Liver (tissue), 9 donors: ENCODE data around the gene ZNF165. TPM values are rescaled to one million over a fixed set of nuclear protein-coding genes. Genes with fewer than 3 reads are reported as not detected.
"Not testable (repeated sequence)": the region's sequence is repeated elsewhere in the genome, so short reads cannot be mapped to it uniquely, and the experiment has no call there.

ENCODE experiments used
- DNase-seq: peaks from one replicate; pipeline ENCODE4 v3.0.0-alpha.2; 2017; ENCODE audit warnings: low spot score
- H3K27ac ChIP-seq, 2 donors: one replicate each; pipeline ENCODE4 v1.7.0; 2013; ENCODE audit warnings: inconsistent platforms in 2 of 2, low read length in 2 of 2, control low read depth in 1 of 2, low read depth in 1 of 2, mild to moderate bottlenecking in 1 of 2
- H3K27me3 ChIP-seq, 4 donors: one replicate each; pipeline versions ENCODE4 v1.6.1 to v1.7.0; 2013; ENCODE audit warnings: low read length in 3 of 4, inconsistent platforms in 1 of 4, mild to moderate bottlenecking in 1 of 4, moderate library complexity in 1 of 4; ENCODE audit not compliant: control insufficient read depth in 4 of 4, insufficient read depth in 4 of 4
- H3K36me3 ChIP-seq, 4 donors: one replicate each; pipeline versions ENCODE4 v1.6.1 to v1.7.0; 2013; ENCODE audit warnings: low read length in 3 of 4, mild to moderate bottlenecking in 3 of 4, low read depth in 1 of 4, moderate library complexity in 1 of 4; ENCODE audit not compliant: control insufficient read depth in 4 of 4, insufficient read depth in 3 of 4
- H3K4me1 ChIP-seq, 4 donors: one replicate each; pipeline versions ENCODE4 v1.6.1 to v1.7.0; 2013; ENCODE audit warnings: low read length in 3 of 4, mild to moderate bottlenecking in 3 of 4, moderate library complexity in 1 of 4; ENCODE audit not compliant: control insufficient read depth in 4 of 4, insufficient read depth in 4 of 4
- H3K4me3 ChIP-seq, 3 donors: one replicate each; pipeline versions ENCODE4 v1.6.1 to v1.7.0; 2013; ENCODE audit warnings: low read length in 3 of 3, control low read depth in 1 of 3, low read depth in 1 of 3, mild to moderate bottlenecking in 1 of 3
- H3K9ac ChIP-seq, 2 donors: one replicate each; pipeline ENCODE4 v1.7.0; 2013; ENCODE audit warnings: low read length in 2 of 2, mild to moderate bottlenecking in 2 of 2, moderate library complexity in 2 of 2, control low read depth in 1 of 2, low read depth in 1 of 2
- H3K9me3 ChIP-seq, 4 donors: one replicate each; pipeline versions ENCODE4 v1.6.1 to v1.7.0; 2013; ENCODE audit warnings: low read length in 3 of 4; ENCODE audit not compliant: control insufficient read depth in 4 of 4
- ATF3 ChIP-seq: IDR thresholded peaks from 2 replicates; pipeline ENCODE4 v1.6.1; 2016; ENCODE audit warnings: antibody characterized with exemption
- CTCF ChIP-seq: fragments of 150-350 bp; IDR thresholded peaks from 2 replicates; pipeline ENCODE4 v1.5.1; 2017; ENCODE audit warnings: improper control_type of control experiment, low read depth, low read length; ENCODE audit not compliant: missing input control
- FOXA2 ChIP-seq: IDR thresholded peaks from 2 replicates; pipeline ENCODE4 v1.6.1; 2016; ENCODE audit warnings: antibody characterized with exemption
- GABPA ChIP-seq, 2 donors: IDR thresholded peaks in 1 of 2; conservative IDR thresholded peaks in 1 of 2; 2 replicates each; pipeline ENCODE4 v1.6.1; 2016; ENCODE audit warnings: antibody characterized with exemption in 2 of 2, mild to moderate bottlenecking in 1 of 2, moderate library complexity in 1 of 2
- HNF4A ChIP-seq, 2 donors: conservative IDR thresholded peaks; 2 replicates each; pipeline ENCODE4 v1.6.1; 2016; ENCODE audit warnings: antibody characterized with exemption in 2 of 2, mild to moderate bottlenecking in 2 of 2
- JUND ChIP-seq, 2 donors: IDR thresholded peaks; 2 replicates each; pipeline ENCODE4 v1.6.1; 2016; ENCODE audit warnings: antibody characterized with exemption in 2 of 2
- RXRA ChIP-seq, 2 donors: IDR thresholded peaks; 2 replicates each; pipeline ENCODE4 v1.6.1; 2017 to 2018; ENCODE audit warnings: antibody characterized with exemption in 2 of 2, mild to moderate bottlenecking in 1 of 2
- ZBTB33 ChIP-seq: IDR thresholded peaks from 2 replicates; pipeline ENCODE4 v1.6.1; 2016; ENCODE audit warnings: antibody characterized with exemption
- WGBS: extraction: QIAGEN DNeasy Blood & Tissue Kit; methylation state at CpG from one replicate; pipeline ENCODE4 v1.1.7; 2013; 5-methylcytosine and 5-hydroxymethylcytosine counted together
- polyA plus RNA-seq, 2 donors: library from polyadenylated mRNA; stranded (reverse) in 1 of 2; unstranded in 1 of 2; fragments of 200-250 nt in 1 of 2; fragments of >200 nt in 1 of 2; fragmentation: Nextera tagmentation in 1 of 2; extraction: Ambion mirVana in 1 of 2; gene quantifications; one replicate each; pipeline versions ENCODE4 v1.2.1 to v1.2.3, GENCODE V29; 2013 to 2015
- total RNA-seq, 2 donors: library from RNA; depleted of rRNA; stranded (reverse); fragments of >200 nt; gene quantifications; one replicate each; pipeline ENCODE4 v1.2.3, GENCODE V29; 2014
- donor health status: healthy.
- donor health status: healthy.
- donor health status: healthy.
- donor health status: healthy.
- donor health status: healthy.

Gene ZNF165
- total and polyA plus RNA-seq, 4 donors = 0.51 to 1.3 (median 0.58) TPM

- TF ChIP-seq ATF3 (no peak), CTCF (no peak), FOXA2 (no peak)
Observed at GRCh38 chr6:28064272-28064671, 16.1 kb upstream of the ZNF165 start (continued).

- Histone ChIP-seq H3K27me3 (peaks cover 0 to 7% (median 2%) of the 10 kb centered on the region in 4 donors), H3K4me3 (no peak overlapping the region), H3K9ac (no peak overlapping the region), H3K9me3 (no peaks in the 10 kb centered on the region), H3K27ac (no peak overlapping the region), H3K4me1 (no peaks in the 10 kb centered on the region), H3K36me3 (no peaks in the 10 kb centered on the region)
- TF ChIP-seq CTCF (no peak), GABPA (IDR thresholded peaks at IDR 0.05 in 1 of 2, conservative IDR thresholded peaks at IDR 0.05 in 1 of 2) (no peak), RXRA (IDR thresholded peaks at IDR 0.05) (no peak), HNF4A (conservative IDR thresholded peaks at IDR 0.05) (no peak), JUND (IDR thresholded peaks at IDR 0.05) (no peak), ZBTB33 (no peak)
- DNase-seq = no peak
Observed at GRCh38 chr6:28068067-28068466, 12.3 kb upstream of the ZNF165 start.

GRCh38 chr6:28070968-28071367 is 9.4 kb upstream of the ZNF165 start:
- H3K4me1 ChIP-seq, H3K9ac ChIP-seq, DNase-seq, H3K4me3 ChIP-seq, H3K27me3 ChIP-seq, H3K27ac ChIP-seq, H3K36me3 ChIP-seq, H3K9me3 ChIP-seq: not testable (repeated sequence)
- 81% methylated on average over 4 of the region's 4 CpGs for WGBS

- Histone ChIP-seq H3K4me1 (peaks cover 2 to 10% (median 5%) of the 10 kb centered on the region in 4 donors), H3K4me3 (no peak overlapping the region), H3K27ac (no peak overlapping the region), H3K9me3 (no peaks in the 10 kb centered on the region), H3K36me3 (no peaks in the 10 kb centered on the region), H3K9ac (no peak overlapping the region), H3K27me3 (no peaks in the 10 kb centered on the region)
- no peak for DNase-seq
- TF ChIP-seq ATF3 (no peak), CTCF (no peak)
Observed at GRCh38 chr6:28078050-28078449, 2.3 kb upstream of the ZNF165 start.
